HCT116 (cell line): Measurements from ENCODE around the gene SLC6A13. TPM values are rescaled to one million over a fixed set of nuclear protein-coding genes. Genes with fewer than 3 reads are reported as not detected.
"Not testable (repeated sequence)": the region's sequence is repeated elsewhere in the genome, so short reads cannot be mapped to it uniquely, and the experiment has no call there.

Experiments
- ATAC-seq: fragments of 200-7000 bp; cut with Tn5 transposase; 2 replicates; pipeline ENCODE4 v1.9.1; 2020; ENCODE audit warnings: mild to moderate bottlenecking, moderate library complexity
- BruUV-seq: library from RNA; stranded (reverse); fragments of 400-500 nt; replicated peaks from 2 replicates; lab custom pipeline; 2021; lab: Mats Ljungman, UMichigan
- CTCF ChIA-PET: fragments of 300-600 bp; sonication (Branson Sonifier 250); formaldehyde crosslinking; loops from one replicate; lab custom pipeline; 2021; ENCODE audit warnings: antibody characterized with exemption; lab: Charles Lee
- POLR2A ChIA-PET: fragments of 300-600, 350-600 bp; sonication (Branson Sonifier 250); formaldehyde crosslinking; loops from one replicate; lab custom pipeline; 2021; ENCODE audit warnings: antibody characterized with exemption; lab: Charles Lee
- RAD21 ChIA-PET, 2 experiments: fragments of 300-600 bp; sonication (Branson Sonifier 250); formaldehyde crosslinking; loops; one replicate each; lab custom pipeline; 2023; ENCODE audit warnings: low total read pairs in 2 of 2; ENCODE audit not compliant: uncharacterized antibody in 2 of 2, unreplicated experiment in 2 of 2, low non-redundant PET in 1 of 2; lab: Charles Lee
- DNase-seq: peaks from one replicate; pipeline ENCODE4 v3.0.0-alpha.2; 2010; ENCODE audit warnings: low read depth, low spot score
- H2AFZ ChIP-seq: fragments of 200-600 bp; shearing (Covaris generic), sonication (generic); 2 replicates; pipeline ENCODE4 v1.6.1; 2017; ENCODE audit warnings: low read depth, mixed run types, mixed read lengths, antibody characterized with exemption, low read length; ENCODE audit not compliant: poor library complexity, severe bottlenecking
- H3K27ac ChIP-seq: 2 replicates; pipeline ENCODE4 v1.5.1; 2012; ENCODE audit warnings: low read depth, low read length
- H3K27me3 ChIP-seq: fragments of 200-600 bp; sonication (generic); 2 replicates; pipeline ENCODE4 v1.6.1; 2016; ENCODE audit warnings: mixed run types, low read length, mixed read lengths; ENCODE audit not compliant: insufficient read depth
- H3K36me3 ChIP-seq, 2 experiments: fragments of 200-500 bp in 1 of 2; fragments of 200-600 bp in 1 of 2; sonication (Bioruptor generic) in 1 of 2; sonication (generic) in 1 of 2; 2 replicates each; pipeline versions ENCODE4 v1.5.1 to v1.6.1; 2014 to 2016; ENCODE audit warnings: low read length in 2 of 2, inconsistent platforms in 1 of 2, mixed read lengths in 1 of 2, mixed run types in 1 of 2; ENCODE audit not compliant: insufficient read depth in 2 of 2, control insufficient read depth in 1 of 2
- H3K4me1 ChIP-seq, 2 experiments: fragments of 200-600 bp in 1 of 2; sonication (generic) in 1 of 2; 2 replicates each; pipeline versions ENCODE4 v1.5.1 to v1.6.1; 2012 to 2017; ENCODE audit warnings: low read length in 2 of 2, inconsistent platforms in 1 of 2, mild to moderate bottlenecking in 1 of 2, mixed read lengths in 1 of 2, mixed run types in 1 of 2, moderate library complexity in 1 of 2; ENCODE audit not compliant: insufficient read depth in 2 of 2, control insufficient read depth in 1 of 2
- H3K4me2 ChIP-seq: fragments of 200-600 bp; sonication (generic); 2 replicates; pipeline ENCODE4 v1.6.1; 2017; ENCODE audit warnings: mixed run types, low read length, mixed read lengths
- H3K4me3 ChIP-seq, 2 experiments: fragments of 200-600 bp in 1 of 2; sonication (generic) in 1 of 2; replicated peaks in 1 of 2; 2 replicates each; pipeline ENCODE4 v1.5.1; 2011 to 2016; ENCODE audit warnings: low read length in 2 of 2, control low read depth in 1 of 2, low read depth in 1 of 2, mild to moderate bottlenecking in 1 of 2, mixed read lengths in 1 of 2, mixed run types in 1 of 2
- H3K79me2 ChIP-seq: fragments of 200-600 bp; sonication (generic); 2 replicates; pipeline ENCODE4 v1.6.1; 2017; ENCODE audit warnings: mild to moderate bottlenecking, mixed run types, low read length, moderate library complexity, mixed read lengths; ENCODE audit not compliant: insufficient read depth
- H3K9ac ChIP-seq: fragments of 200-600 bp; sonication (generic); 2 replicates; pipeline ENCODE4 v1.6.1; 2016; ENCODE audit warnings: low read length, mixed read lengths
- H3K9me2 ChIP-seq: fragments of 200-600 bp; sonication (generic), shearing (Covaris generic); 2 replicates; pipeline ENCODE4 v1.6.1; 2017; ENCODE audit warnings: mixed run types, mild to moderate bottlenecking, moderate library complexity; ENCODE audit not compliant: insufficient read depth
- H3K9me3 ChIP-seq, 2 experiments: fragments of 200-500 bp in 1 of 2; fragments of 200-600 bp in 1 of 2; sonication (Bioruptor generic) in 1 of 2; sonication (generic) in 1 of 2; 2 replicates each; pipeline ENCODE4 v1.6.1; 2014 to 2017; ENCODE audit warnings: low read length in 2 of 2, mixed read lengths in 2 of 2, inconsistent platforms in 1 of 2, low read depth in 1 of 2, mild to moderate bottlenecking in 1 of 2, mixed run types in 1 of 2, moderate library complexity in 1 of 2; ENCODE audit not compliant: control insufficient read depth in 1 of 2, insufficient read depth in 1 of 2
- H4K20me1 ChIP-seq: fragments of 200-600 bp; sonication (generic), shearing (Covaris generic); 2 replicates; pipeline ENCODE4 v1.6.1; 2017; ENCODE audit warnings: mixed run types, mild to moderate bottlenecking, moderate library complexity; ENCODE audit not compliant: insufficient read depth
- FOSL1 ChIP-seq: IDR thresholded peaks from 2 replicates; pipeline ENCODE4 v1.6.1; 2012; ENCODE audit warnings: low read depth
- JUND ChIP-seq: IDR thresholded peaks from 2 replicates; pipeline ENCODE4 v1.6.1; 2012
- TCF7L2 ChIP-seq: IDR thresholded peaks from 2 replicates; pipeline ENCODE4 v1.7.0; 2011; ENCODE audit warnings: borderline replicate concordance, inconsistent platforms; ENCODE audit not compliant: insufficient read depth, insufficient read length; ENCODE audit errors: extremely low read depth
- ZFX ChIP-seq: fragments of 450-650 bp; IDR thresholded peaks from 2 replicates; pipeline ENCODE4 v1.6.1; 2017
- intact Hi-C: fragments of 100-400 bp; cut with micrococcal nuclease; formaldehyde crosslinking; loops from 2 replicates; pipeline ENCODE4 v1.10.0; 2022
- total RNA-seq: library from RNA; stranded (reverse); gene quantifications from one replicate; pipeline ENCODE4 v1.2.1, GENCODE V29; 2021; ENCODE audit not compliant: unreplicated experiment
- TF ChIP-seq, protein P1 (sequence below): IDR thresholded peaks from 2 replicates; pipeline ENCODE4 v1.6.1; 2012

SLC6A13 gene
- total RNA-seq, 1 experiment from 2014 or later, result 0.39 TPM

DNA sequence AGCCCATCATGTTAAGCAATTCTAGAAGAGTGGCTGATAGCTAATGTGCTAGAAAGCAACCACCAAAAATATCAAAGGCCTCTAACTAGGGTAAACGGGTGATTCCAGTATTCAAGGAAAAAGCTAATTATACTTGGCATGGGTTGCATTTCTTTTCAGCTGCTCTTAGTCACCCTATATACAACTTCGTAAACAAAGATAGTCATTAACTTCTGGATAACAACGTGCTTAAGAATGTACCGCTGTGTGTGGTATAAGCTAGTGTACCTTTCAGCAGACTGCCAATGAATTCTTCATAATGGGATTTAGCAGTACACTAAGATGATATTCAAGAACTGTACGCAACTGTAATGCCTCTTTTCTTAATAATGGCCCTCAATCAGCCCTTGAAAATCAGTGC lies 42.2 kb upstream of the SLC6A13 start (continued):
- TF ChIP-seq FOSL1 (no peak), TCF7L2 (no peak), JUND (no peak), ZFX (no peak)
- TF ChIP-seq, protein P1, sequence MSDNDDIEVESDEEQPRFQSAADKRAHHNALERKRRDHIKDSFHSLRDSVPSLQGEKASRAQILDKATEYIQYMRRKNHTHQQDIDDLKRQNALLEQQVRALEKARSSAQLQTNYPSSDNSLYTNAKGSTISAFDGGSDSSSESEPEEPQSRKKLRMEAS, result no peak

GRCh38 chr12:302766-303165 lies 40.1 kb upstream of the SLC6A13 start:
- H2AFZ ChIP-seq, DNase-seq, CTCF ChIA-PET, H3K27ac ChIP-seq, H4K20me1 ChIP-seq, H3K9ac ChIP-seq, RAD21 ChIA-PET, BruUV-seq, H3K4me3 ChIP-seq, H3K4me2 ChIP-seq, H3K27me3 ChIP-seq, intact Hi-C loops, H3K9me3 ChIP-seq, H3K9me2 ChIP-seq, ATAC-seq, H3K4me1 ChIP-seq, POLR2A ChIA-PET: not testable (repeated sequence)
- Histone ChIP-seq H3K36me3 (peaks cover 9 to 17% of the 10 kb centered on the region in 2 experiments), H3K79me2 (peaks cover 13% of the 10 kb centered on the region)

- H3K9me2 ChIP-seq, H3K9me3 ChIP-seq, BruUV-seq, RAD21 ChIA-PET, H3K36me3 ChIP-seq, H3K4me1 ChIP-seq, H3K27ac ChIP-seq, H2AFZ ChIP-seq, POLR2A ChIA-PET, H3K27me3 ChIP-seq, CTCF ChIA-PET, H4K20me1 ChIP-seq, intact Hi-C loops, H3K4me2 ChIP-seq, ATAC-seq, H3K9ac ChIP-seq, H3K4me3 ChIP-seq, DNase-seq: not testable (repeated sequence)
- H3K79me2 ChIP-seq, result peaks cover 13% of the 10 kb centered on the region
Measured at GRCh38 chr12:300166-300565, 37.5 kb upstream of the SLC6A13 start.

DNA sequence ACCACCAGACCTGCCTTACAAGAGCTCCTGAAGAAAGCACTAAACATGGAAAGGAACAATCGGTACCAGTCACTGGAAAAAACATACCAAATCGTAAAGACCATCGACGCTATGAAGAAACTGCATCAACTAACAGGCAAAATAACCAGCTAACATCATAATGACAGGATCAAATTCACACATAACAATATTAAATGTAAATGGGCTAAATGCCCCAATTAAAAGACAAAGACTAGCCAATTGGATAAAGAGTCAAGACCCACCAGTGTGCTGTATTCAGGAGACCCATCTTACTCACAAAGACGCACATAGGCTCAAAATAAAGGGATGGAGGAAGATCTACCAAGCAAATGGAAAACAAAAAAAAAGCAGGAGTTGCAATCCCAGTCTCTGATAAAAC lies 36.9 kb upstream of the SLC6A13 start:
- RAD21 ChIA-PET, H4K20me1 ChIP-seq, H3K9me3 ChIP-seq, H3K4me2 ChIP-seq, H3K27me3 ChIP-seq, H3K9ac ChIP-seq, intact Hi-C loops, ATAC-seq, BruUV-seq, H3K4me1 ChIP-seq, H2AFZ ChIP-seq, H3K27ac ChIP-seq, H3K4me3 ChIP-seq, POLR2A ChIA-PET, DNase-seq, H3K9me2 ChIP-seq, CTCF ChIA-PET: not testable (repeated sequence)
- H3K79me2 ChIP-seq, result peaks cover 10% of the 10 kb centered on the region
- H3K36me3 ChIP-seq, result peaks cover 5 to 14% of the 10 kb centered on the region in 2 experiments; a peak in 3 of 4 replicates

DNA sequence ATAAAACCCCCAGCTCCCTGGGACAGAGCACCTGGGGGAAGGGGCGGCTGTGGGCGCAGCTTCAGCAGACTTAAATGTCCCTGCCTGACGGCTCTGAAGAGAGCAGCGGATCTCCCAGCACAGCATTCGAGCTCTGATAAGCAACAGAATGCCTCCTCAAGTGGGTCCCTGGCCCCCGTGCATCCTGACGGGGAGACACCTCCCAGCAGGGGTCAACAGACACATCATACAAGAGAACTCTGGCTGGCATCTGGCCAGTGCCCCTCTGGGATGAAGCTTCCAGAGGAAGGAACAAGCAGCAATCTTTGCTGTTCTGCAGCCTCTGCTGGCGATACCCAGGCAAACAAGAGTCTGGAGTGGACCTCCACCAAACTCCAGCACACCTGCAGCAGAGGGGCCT lies 35.4 kb upstream of the SLC6A13 start:
- H3K4me1 ChIP-seq, H3K4me2 ChIP-seq, H4K20me1 ChIP-seq, H3K4me3 ChIP-seq, H3K79me2 ChIP-seq, H3K9me3 ChIP-seq, POLR2A ChIA-PET, H3K9ac ChIP-seq, ATAC-seq, BruUV-seq, H3K9me2 ChIP-seq, H2AFZ ChIP-seq, intact Hi-C loops, H3K27me3 ChIP-seq, H3K27ac ChIP-seq, CTCF ChIA-PET, DNase-seq, RAD21 ChIA-PET: not testable (repeated sequence)
- peaks cover 5 to 14% of the 10 kb centered on the region in 2 experiments; a peak in 2 of 4 replicates for H3K36me3 ChIP-seq
